ENCODE data around the gene TMC3.

TMC3 gene

DNA sequence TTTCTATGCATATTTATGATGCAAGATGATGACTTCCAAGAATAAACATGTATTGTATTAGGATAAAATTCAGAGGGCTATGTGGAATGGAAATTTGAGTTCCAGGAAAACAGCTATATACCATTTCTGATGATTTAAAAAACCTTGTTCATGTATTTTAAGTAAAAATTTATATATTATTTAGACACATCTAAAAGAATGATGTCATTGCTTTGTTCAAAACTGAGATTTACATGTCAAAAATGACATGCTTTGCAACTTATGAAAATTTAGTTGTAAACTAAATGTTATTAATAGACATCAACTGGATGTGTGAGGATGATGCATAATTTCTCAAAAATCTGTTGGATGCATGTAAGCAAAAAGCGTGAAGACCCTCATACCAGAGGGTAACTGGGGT lies 52.3 kb downstream of the TMC3 start:
- DNase-seq, result no peak

DNA sequence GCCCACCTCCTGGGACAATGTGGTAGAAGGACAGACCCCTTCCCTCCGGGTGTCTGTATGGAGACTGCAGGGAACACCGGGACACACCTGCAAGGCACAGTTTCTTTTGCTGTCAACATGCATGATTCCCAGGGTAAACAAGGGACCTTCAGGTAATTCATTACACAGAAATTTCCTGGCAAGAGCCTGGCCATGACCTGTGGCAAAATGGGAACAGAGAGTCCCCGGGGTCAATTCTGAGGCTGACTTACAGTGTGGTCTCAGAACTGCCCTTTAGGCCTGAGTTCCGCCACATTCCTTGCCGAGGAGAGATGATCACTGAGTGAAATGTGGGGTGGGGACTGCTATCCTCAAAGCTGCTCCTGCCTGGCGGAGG lies 56.4 kb downstream of the TMC3 start:
- DNase-seq, result no peak

DNA sequence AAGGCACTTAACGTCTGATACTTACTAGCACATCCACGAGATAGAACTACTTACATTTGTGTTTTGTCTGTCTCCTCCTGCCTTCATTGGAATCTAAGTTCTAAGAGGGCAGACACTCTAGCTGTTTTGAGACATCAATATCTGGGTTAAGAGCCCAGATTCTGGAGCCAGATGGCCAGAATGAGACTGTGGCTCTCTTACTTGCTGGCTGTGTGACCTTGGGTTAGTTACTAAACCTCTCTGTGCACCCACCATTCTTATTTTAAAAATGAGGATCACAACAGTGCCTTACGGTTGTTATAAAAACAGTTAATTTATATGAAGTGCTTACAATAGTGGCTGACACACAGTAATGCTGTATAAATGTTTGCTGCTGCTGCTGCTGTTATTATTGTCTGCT lies 57.7 kb downstream of the TMC3 start:
- DNase-seq, result no peak

DNA sequence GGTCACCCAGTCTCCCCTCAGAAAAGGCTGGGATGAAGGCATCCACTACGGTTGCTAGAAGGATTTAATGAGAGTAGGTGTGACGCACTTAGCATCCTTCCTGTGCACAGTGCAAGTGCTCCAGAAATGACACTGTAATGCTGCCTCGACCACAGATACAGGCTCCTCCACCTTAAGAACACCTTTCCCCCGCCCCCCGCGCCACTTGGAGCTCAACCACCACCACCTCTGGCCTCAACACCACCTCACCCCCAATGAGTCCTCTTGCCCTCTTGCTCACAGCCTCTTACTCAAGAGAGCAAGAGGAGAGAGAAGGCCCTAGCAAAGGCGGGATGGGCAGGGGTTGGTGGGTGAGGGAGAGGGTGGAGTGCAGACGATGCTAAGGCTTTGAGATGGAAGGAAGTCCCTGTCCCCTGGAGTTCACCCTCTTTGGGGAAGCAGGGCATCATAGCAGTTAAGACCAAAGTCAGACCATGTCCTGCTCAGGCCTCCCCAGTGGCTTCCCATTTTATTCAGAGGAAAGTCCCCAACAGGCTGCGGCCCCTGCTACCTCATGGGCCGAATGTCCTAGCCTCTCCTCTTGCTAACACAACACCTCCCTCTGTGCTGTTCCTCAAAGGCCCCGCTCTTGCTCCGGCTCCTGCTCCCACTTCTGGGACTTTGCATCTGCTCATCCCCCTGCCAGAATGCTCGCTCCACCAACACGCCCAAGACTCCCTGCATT lies 58.4 kb downstream of the TMC3 start:
- no peak for DNase-seq

DNA sequence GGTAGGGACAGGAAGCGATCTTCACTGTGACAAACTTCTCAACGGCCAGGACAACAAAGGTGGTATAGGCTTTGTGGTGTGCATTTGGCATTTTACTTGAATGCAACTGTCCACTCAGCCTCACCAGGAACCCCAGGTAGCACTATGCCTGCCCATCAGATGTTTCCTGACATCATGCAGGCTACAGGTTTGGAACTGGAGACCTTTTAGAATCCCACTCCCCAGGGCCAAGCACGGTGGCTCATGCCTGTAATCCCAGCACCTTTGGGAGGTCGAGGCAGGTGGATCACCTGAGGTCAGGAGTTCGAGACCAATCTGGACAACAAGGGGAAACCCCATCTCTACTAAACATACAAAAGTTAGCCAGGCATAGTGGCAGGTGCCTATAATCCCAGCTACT lies 59.6 kb downstream of the TMC3 start:
- no peak for DNase-seq

DNA sequence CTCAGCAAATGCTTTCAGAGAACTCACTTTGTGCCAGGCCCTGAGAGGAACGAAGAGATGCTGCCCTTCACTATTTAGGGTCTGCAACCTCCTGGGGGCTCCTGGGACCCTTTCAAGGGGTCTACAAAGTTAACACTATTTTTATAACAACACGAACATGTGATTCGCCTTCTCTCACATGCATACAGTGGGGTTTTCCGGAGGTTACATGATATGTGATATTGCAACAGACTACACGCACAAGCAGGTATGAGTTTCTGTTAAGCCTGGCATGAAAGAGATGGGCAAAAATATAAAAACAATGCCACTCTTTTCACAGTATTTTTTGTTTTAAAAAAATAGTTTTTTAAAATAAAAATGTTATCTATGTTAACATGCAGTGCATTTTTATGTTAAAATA lies 60.3 kb downstream of the TMC3 start:
- DNase-seq, result no peak

DNA sequence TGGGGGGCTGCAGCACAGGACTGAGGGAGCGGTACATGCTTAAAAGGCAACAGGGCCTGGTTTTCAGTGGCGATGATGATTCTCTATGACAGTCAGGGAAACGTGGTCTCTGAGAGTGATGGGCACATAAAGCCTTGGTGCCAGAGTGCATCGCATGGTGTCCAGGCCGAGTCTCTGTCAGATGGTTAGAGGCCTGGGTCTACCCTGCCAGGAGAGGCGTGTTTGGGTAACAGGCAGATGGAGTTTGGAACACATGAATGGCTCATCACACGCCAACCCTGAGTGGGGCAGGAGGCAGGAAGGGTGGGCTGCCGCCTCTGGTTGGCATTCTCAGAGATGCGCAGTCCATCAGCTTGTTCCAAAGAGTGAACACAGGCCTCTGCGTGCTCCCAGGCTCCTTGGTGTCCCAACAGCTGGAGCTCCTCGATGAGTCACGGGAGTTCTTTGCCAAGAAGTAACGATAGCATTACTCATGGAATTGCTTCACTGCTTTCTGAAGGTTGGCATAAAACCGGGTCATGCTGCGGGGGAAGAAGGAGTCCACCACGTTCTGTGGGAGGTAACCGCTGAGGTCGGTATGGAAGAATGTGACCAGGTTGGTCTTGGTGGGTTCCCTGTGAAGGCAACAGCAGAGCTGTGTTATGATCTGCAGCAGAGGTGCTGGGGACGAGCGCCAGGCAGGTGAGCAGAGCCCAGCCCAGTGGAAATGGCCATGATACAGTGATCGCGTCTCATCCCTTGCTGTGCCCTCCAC lies 61.0 kb downstream of the TMC3 start:
- DNase-seq, result no peak

DNA sequence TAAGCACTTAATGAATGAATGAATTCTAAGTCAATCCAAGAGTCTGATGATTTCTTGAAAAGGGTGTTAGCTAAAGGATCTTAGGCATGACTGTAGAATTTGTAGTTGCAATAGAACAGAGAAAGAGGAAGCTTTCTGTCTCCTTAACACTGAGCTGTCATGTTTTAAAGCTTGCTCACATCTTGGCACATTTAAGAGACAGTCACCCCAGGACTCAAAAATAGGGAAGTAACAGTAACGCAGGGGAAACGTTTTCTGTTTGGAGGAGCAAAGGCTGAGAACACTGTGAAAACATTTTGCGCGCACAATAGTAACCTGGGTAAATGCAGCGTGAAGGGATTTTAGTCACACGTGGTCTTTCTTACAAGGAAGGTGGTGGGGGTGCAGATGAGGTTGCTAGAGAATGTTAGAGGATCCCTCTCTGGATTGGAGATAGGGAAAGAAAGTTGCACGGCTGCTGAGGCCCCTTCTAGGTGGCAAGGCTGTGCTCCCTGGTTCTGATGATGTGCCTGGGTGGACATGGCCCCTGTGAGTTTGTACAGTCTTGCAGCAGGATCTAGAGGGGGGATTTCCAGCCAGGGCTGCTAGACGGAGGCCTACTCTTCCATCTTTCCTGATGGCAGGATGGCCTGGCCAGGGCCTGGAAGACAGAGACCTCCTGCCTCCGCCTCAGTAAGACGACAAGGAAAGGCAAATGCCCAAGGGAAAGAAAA lies 62.1 kb downstream of the TMC3 start:
- DNase-seq, result no peak

DNA sequence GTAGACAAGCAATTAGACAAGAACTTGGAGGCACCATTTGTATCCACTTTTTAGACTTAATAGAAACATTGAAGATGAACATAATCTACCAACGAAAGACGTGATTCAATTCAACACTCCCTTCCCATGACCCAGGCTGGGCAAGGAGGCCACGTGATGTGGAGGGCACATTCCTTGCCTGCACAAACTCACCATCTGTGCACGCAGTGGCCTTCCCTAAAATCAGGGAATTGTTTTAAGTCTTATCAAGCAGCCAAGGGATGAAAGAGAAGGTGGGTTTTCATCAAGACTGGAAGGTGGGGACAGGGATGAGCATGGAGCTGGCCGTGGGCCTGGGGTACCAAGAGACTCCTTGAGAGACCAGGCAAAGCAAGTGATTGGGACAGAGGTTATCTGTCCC lies 63.5 kb downstream of the TMC3 start:
- DNase-seq, result no peak

DNA sequence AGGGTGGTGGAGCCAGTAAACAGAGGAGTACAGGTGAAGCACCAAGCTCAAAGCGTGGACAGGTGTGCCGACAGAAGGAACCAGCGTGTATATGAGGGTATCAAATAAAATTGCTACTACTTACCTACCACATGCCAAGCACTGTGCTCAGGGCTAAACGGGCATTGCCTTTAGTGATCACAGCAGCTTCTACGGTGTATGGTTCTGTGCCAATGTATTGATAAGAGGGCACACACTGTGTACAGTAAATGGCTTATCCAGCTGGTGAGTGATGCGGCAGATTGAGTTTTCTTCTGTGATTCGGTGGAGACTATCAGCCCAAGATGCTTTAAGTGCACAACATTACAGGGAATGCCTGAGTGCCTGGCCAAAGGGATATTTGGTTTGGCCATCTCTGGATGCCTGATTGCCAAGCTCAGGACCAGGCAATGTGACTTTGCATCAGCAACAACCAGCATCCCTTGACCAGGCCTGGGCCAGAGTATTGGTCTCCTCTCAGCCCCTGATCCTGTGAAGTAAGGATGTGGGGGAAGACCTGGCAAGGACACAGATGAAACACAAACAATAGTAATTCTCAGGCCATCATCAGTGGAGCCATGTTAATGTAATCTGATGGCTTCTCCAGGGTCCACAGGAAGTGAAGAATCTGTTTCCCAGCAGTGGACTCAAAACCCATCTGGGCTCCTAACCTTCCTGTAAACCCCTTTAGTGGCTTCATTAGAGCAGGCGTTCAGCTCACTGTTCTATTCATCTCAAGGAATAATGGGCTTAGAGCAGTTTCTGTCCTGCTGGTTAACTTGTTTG lies 64.2 kb downstream of the TMC3 start:
- no peak for DNase-seq

DNA sequence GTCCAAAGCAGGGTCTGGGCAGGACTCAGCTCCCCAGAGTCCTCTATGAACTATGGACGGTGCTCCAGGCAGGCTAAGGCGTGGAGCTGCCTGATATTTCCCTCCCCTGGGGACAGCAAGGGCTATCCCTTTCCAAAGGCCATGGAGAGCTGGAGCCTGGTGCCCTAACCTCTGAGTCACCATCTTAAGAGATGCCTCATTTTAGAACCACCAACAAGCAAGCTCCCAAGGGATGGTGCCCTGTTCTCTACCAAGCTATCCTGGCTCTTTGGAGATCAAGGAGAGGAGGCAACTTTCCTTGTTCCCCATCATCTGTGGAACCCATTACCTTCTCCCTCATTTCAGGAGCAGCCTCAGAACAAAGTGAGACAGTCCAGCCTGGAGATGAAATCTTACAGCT lies 65.8 kb downstream of the TMC3 start:
- DNase-seq, result no peak

DNA sequence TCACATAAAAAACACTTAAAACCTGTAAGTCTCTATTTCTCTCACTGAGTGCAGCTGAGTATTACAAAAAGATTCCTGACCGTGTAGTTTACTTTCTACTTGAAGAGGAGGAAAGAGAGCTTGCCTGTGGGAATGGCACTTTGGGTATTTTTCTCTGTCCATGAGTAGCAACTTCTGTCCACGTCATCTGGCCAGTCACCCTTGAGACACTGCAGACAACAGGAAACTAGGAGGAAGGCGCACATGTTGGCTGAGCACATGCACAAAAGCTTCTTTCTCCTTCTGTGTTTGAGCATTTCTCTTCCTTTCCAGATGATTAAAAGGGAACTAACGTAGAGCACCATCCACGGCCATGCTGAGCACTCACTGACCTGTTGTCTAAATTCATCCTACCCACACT lies 69.8 kb downstream of the TMC3 start:
- DNase-seq, result no peak

DNA sequence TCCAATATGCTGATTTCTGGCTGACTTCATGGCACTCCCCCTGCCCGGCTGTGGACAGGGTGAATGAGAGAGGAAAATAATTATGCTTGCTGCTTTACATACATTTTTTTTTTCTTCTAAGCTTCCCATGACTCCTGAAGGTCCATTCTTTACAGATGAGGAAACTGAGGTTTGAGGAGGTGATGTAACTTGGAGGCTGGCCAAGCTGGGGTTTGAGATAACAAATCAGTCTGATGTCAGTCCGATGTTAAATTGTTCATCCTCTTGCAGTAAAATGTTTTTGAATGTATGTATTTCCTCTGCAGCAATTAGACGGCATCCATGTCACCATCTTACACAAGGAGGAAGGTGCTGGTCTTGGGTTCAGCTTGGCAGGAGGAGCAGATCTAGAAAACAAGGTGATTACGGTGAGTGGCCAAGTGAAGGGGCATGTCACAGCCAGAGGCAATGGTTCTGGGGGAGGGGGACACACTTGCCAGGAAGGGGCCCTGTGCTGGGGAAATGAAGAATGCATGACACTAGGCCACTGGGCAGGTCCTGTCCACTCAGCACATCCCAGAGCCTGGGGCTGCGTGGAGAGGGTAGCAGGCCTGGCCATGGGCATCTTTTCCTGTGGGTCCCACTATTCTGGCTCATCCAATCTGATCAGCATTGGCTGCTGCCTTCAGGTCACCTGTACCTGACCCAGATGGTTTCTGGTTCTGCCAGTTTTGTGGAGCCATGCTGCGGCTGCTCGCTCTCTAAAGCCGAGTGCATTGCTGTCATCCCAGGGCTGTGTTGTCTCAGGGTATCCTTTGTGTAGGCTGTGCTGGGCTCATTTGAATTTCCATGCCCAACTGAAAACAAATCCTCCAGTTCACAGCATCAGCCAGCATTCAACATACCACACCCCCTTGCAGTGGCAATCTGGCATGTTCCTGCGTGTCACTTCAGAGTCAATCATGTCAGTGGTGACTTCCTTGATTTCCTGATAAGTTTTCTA lies 70.5 kb downstream of the TMC3 start:
- DNase-seq, result no peak

DNA sequence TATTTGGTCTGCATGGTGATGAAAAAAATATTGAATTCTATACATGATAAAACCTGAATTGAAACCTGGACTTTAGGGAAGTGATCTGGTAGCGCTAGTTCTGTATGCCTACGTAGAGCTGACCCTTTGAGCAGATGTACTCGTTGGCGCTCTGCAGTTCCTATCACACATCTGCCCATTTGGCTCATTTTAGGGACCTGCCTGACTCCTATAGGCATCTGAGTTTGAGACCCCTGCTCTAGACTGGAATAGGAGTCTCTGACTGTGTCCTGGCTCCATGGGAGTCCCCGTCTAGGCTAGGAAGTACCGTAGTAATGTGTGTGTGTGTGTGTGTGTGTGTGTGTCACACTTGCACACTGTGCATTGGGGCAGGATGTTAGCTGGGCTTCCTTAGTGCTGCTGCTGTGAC lies 71.3 kb downstream of the TMC3 start:
- no peak for DNase-seq

DNA sequence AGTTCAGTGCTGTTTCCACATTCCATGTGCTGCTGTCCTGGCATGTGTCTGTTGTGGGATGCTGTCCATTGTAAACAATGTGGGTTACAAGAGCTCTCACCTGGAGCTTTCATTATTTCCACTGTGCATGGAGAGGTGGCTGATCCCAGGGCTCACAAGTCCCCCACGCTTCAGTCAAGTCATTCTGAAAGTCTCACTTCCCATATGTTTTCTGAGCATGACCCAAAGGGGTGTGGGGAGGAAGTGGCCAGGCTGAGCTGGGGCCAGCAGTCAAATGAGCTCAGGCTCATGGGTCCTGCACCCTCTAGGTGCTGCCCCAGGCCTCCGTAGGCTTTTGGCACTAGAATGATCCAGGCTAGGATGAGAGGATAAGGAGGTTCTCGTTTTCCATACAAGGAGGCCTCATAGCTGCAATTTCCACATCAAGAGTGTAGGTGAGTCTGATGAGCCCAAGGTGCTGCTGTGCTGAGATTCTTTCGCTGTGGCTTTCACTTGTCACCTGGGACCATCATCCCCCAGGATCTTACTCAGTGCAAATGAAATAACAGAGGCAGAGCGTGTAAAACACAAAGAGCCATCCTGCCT lies 72.1 kb downstream of the TMC3 start:
- DNase-seq, result no peak

DNA sequence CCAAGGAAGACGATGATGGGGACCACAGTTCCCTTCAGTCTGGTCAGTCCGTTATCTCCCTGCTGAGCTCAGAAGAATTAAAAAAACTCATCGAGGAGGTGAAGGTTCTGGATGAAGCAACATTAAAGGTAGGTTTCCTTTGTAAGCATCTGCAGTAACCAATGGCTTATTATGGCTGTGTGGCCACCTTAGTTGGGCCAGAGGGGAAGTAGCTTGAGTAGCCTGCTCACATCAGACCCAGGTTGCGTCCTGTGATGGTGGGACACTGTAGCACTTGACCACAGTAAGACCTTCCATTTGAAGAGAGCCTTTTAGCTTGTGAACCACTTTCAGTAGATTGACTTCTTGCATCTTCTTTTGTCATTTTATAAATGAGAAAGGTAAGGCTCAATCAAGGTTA lies 72.6 kb downstream of the TMC3 start:
- no peak for DNase-seq

DNA sequence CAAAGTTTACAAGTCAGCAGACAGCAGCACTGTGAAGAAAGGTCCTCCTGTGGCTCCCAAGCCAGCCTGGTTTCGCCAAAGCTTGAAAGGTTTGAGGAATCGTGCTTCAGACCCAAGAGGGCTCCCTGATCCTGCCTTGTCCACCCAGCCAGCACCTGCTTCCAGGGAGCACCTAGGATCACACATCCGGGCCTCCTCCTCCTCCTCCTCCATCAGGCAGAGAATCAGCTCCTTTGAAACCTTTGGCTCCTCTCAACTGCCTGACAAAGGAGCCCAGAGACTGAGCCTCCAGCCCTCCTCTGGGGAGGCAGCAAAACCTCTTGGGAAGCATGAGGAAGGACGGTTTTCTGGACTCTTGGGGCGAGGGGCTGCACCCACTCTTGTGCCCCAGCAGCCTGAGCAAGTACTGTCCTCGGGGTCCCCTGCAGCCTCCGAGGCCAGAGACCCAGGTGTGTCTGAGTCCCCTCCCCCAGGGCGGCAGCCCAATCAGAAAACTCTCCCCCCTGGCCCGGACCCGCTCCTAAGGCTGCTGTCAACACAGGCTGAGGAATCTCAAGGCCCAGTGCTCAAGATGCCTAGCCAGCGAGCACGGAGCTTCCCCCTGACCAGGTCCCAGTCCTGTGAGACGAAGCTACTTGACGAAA lies 74.3 kb downstream of the TMC3 start:
- DNase-seq, result no peak

DNA sequence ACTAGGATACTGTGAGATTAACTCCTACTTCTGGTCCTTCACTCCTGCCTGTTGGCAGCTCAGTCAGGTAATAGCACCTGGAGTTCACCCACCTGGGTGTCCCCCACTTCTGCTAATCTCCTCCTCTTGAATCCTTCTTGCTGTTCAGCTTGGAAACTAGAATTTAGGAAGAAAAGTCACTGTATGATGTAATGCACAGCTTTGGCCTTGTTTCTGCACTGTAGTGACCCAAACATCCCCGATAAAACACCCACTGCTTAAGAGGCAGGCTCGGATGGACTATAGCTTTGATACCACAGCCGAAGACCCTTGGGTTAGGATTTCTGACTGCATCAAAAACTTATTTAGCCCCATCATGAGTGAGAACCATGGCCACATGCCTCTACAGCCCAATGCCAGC lies 74.9 kb downstream of the TMC3 start:
- DNase-seq, result no peak

DNA sequence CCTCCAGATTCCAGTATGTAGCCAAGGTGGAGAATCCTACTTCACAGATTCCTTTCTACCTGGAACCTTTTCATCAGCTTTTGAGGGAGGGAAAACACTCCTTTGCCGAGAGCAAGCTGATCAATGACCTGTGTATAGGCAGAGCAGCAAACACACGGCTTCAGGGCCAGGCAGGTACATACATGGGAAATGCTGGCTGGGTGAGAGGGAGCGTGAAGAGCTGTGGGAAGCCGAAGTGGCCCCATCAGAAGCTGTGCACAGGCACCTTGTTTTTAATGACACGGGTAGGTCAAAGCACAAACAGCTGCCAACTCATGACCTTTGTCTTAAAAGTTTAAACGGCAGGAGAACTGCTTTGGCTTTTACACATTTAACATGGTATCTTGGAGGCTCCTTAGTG lies 75.4 kb downstream of the TMC3 start:
- DNase-seq, result no peak

DNA sequence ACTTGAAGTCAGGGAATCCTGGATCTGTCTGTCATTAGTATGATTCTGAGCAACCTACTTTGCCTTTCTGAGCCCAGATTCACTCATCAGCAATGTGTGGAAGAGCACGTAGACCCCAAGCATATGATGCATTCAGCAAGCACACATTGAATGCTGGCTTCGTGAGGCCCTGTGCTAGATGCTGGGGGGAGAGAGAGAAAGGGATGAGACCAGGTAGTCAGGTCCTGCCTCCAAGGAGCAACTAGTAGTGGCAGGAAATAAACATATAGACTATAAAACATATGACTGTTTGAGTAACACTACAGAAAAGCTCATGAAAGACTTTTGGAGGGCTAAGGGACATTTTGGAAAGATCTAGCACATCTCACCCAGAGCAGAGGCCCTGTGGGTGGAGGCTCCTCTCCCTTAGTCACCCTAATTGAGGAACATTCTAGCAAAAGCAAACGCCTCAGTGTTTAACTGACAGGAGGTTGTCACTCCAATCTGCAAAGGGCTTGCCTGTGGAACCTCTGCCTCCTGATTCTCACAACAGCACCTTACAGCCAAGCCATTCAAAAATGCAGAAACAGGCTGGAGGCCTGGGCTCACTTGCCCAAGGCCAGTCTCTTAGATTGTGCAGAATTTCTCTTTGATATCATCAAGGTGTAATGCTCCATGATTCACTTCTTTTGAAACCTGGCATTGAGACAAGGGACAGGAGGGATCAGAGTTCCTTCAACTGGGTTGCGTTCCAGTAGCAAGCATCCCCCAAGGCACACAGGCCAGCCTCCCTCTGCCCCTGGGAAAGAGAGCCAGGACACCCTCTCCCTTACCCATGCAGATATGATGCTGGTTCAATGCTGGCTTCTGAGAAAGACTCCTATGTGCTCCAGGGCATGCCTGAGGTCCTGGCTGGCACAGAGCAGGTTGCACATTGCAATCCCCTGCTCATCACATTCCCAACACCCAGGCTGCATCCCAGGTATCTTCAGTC lies 76.1 kb downstream of the TMC3 start:
- DNase-seq, result no peak
